Measurements from ENCODE around the gene ZSCAN20. TPM values are rescaled to one million over a fixed set of nuclear protein-coding genes. Genes with fewer than 3 reads are reported as not detected.

Gene ZSCAN20
- total RNA-seq, 8 experiments from 2014 or later, result 5.0 to 12.2 (median 8.5) TPM

DNA sequence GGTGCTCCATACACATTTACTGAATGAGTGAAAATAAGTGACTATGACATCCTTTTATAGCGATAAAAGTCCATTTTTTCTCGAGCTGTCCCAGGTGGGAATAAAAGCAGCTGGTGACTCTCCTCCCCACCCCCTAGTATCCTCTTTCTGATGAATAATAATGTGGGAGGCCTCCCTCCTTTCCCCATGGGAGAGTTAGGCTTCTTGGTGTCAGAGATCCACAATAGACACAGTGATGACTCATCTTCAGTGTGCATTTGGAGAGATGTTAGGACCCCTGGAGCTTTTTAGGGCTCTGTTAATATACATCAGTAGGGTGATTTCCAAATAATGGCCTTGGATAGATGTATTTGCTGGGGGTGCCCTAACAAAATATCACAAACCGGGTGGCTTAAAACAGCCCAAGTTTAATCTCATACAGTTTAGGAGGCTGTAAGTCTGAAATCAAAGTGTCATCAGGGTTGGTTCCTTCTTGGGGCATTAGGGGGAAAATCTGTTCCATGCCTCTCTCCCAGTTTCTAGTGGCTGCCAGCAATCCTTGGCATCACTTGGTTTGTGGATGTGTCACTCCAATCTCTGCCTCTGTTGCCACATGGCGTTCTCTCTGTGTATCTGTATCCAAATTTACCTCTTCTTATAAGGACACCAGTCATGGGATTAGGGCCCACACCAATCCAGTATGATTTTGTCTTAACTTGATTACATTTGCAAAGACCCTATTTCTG lies 37.2 kb upstream of the ZSCAN20 start:
- peak in 4 of 8 experiments; percentile 7 to 31 (median 18) for ATAC-seq (replicated peaks in 6 of 8)
- Histone ChIP-seq H3K4me3 (no peak overlapping the region), H3K27ac (peak overlapping the region; percentile 21), H3K4me1 (replicated peaks in 1 of 2) (peaks cover 63 to 66% of the 10 kb centered on the region in 2 donors)
- in situ Hi-C loops (cut with MboI; ENCODE audit: low pct_unique_long_range_greater_than_20kb in 2 of 9, low sequenced_read_pairs in 9 of 9, unreplicated experiment in 9 of 9), result no loop called here
- WGBS, 10 experiments, result 20 to 83% (median 56%) methylated on average over 1 to 4 of the region's 4 CpGs; no CpG with 5 or more reads in 2 of the 10 experiments

DNA sequence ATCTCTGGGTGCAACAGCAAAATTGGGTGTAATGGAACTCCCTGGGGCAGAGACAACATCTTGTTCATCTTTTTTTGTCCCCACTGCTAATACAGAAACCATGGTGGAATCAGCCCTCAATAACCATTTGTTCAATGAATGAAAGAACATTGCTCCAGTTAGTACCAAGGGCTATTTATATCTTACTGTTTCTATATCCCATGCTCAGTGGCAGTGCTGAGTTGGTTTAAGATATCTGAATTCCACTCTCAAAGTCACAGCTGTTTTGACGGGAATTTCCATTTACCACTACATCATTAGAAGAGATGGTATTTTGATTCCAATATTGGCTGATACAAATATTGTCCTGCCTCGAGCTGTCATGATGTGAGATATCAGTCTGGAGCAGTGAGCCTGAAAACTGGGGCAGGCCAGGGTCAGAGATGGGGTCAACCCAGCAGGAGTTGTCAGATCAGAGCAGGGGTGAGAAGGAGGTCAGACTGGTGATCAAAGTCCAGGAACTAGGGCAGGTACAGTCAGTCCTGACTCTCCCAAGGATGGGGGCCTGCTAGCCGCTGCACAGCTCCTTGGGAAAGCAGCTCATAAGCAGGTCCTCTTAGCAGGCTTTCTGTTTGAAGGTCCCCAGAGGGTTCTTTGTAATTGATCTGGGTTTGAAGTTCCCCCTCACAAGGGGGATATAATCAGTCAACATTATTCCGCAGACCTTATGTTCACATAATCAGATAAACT lies 35.7 kb upstream of the ZSCAN20 start:
- Histone ChIP-seq H3K4me3 (no peak overlapping the region), H3K4me1 (replicated peaks in 1 of 2) (peaks cover 62 to 64% of the 10 kb centered on the region in 2 donors), H3K27ac (peak overlapping the region; percentile 8 to 15)
- WGBS, 10 experiments, result 36 to 95% (median 70%) methylated on average over 1 to 4 of the region's 4 CpGs; no CpG with 5 or more reads in 1 of the 10 experiments
- in situ Hi-C loops (cut with MboI; ENCODE audit: low pct_unique_long_range_greater_than_20kb in 2 of 9, low sequenced_read_pairs in 9 of 9, unreplicated experiment in 9 of 9), result no loop called here
- ATAC-seq (replicated peaks in 6 of 8), result peak in 3 of 8 experiments; percentile 34 to 39 (median 36)

DNA sequence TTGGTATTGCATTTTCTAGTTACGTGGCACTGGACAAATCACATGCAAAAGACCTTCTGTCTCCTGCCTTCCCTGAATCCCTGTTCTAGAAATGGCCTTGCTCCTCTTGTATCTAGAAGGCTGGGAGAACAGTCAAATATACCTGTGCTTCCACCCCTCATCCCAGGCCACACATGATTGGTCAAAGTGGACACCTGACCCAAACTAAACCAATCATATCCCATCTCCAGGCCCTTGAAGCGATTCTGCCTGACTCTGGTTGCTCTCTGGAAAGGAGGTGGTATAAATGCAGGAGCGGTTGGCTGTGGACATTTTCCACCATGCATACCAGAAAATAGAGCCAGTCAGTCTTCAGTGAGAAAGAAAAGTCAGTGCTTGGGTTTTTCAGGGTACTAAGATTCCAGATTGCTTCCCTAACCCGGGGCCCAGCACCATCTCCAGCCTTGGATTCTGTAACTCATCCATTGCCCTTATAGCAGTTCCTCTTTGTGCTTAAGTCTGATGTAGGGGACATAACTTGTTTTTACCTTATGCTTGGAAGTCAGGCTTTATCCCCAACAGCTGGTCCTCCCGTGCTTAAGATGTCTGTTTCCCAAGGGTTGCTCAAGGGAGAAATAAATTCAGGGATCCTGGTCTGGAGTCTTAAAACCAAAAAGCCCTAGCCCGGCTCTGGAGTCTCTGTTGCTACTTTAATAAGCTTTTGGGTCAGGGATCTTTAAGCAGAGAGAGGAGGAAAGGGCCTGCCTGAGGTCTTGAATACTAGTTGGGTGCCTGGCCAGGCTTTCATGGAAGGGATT lies 33.9 kb upstream of the ZSCAN20 start:
- 50 to 100% (median 87%) methylated on average over 1 to 6 of the region's 6 CpGs; no CpG with 5 or more reads in 1 of the 10 experiments for WGBS, 10 experiments
- no peak for ATAC-seq (replicated peaks in 6 of 8)
- in situ Hi-C loops (cut with MboI; ENCODE audit: low pct_unique_long_range_greater_than_20kb in 2 of 9, low sequenced_read_pairs in 9 of 9, unreplicated experiment in 9 of 9), result no loop called here

DNA sequence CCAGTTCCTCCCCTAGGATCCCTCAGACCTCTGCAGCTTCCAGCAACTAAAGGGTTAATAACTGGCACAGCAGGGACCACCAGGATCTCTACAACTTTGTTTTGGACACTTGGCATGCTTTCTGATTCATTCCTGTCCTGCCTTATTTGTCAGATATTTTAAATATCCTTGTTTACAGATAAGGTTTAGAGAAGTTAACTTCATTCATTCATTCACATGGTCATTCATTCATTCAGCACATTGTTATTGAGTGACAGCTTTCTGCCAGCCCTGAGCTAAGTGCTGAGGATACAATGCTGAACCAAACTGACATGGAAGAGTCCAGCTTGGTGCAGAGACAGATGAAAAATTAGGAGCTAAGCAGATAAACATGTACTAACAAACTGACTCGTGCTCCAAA lies 32.8 kb upstream of the ZSCAN20 start:
- Histone ChIP-seq H3K4me1 (replicated peaks in 1 of 2) (peaks cover 69 to 71% of the 10 kb centered on the region in 2 donors), H3K4me3 (no peak overlapping the region), H3K27ac (no peak overlapping the region)
- in situ Hi-C loops (cut with MboI; ENCODE audit: low pct_unique_long_range_greater_than_20kb in 2 of 9, low sequenced_read_pairs in 9 of 9, unreplicated experiment in 9 of 9), result no loop called here
- no peak for ATAC-seq (replicated peaks in 6 of 8)
- 63 to 83% (median 76%) methylated on average over 1 of the region's 1 CpG; no CpG with 5 or more reads in 6 of the 10 experiments for WGBS, 10 experiments

More for the DNA sequence above, 33.9 kb upstream of the ZSCAN20 start:
- no peak overlapping the region for H3K4me3 ChIP-seq
- H3K4me1 ChIP-seq (replicated peaks in 1 of 2), result peaks cover 67 to 69% of the 10 kb centered on the region in 2 donors
- H3K27ac ChIP-seq, result peak overlapping the region in 1 of 2 donors; percentile 8

DNA sequence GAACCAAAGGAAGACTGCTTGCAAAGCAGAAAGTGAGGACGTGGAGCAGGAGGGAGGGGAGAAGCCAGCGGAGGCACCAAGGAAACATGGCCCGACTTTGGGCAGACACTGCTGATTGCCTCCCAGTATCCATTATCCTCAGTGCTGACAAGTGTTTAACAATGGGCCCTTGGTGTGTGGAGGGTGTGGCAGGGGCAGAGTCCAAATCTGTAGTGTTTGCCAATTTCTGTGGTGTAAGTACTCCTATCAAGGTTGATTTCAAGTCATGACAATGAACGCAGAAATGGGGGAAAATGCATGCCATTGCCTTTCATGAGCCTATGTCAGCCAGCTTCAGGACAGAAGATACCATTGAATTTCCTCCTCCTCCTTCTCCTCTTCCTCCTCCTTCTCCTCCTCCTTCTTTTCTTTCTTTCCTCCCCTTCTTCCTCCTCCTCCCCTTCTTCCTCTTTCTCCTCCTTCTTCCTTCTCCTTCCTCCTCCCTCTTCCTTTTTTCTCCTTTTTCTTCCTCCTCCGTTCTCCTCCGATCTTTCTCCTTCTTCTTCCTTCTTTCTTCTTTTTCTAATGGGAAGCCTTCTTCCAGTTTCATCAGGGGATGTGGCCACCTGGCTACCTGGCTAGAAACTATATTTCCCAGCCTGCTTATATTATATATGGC lies 31.2 kb upstream of the ZSCAN20 start:
- 67 to 100% (median 92%) methylated on average over 1 to 5 of the region's 6 CpGs for WGBS, 10 experiments

DNA sequence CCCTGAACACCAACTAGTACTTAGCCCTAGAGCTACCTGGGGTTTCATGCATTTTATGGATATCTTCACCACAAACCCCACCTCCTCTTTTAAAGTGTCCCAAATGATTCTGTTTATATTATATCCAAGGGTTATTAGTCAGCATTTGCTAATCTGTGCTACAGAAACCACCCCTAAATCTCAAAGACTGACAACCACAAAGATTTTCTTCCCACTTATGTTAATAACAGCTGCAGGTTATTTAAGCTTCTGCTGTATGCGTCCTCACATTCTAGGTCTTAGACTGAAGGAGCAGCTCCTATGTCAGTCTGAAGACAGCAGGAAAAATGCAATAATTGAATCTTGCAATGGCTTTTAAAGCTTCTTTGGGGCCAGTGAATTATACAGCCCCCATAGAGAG lies 30.3 kb upstream of the ZSCAN20 start:
- H3K4me1 ChIP-seq (replicated peaks in 1 of 2), result peaks cover 50 to 51% of the 10 kb centered on the region in 2 donors
- peak in 2 of 8 experiments; percentile 32 to 34 for ATAC-seq (replicated peaks in 6 of 8)
- in situ Hi-C loops (cut with MboI; ENCODE audit: low pct_unique_long_range_greater_than_20kb in 2 of 9, low sequenced_read_pairs in 9 of 9, unreplicated experiment in 9 of 9), result no loop called here
- H3K4me3 ChIP-seq, result no peak overlapping the region
- 0 to 100% (median 86%) methylated on average over 1 of the region's 1 CpG; no CpG with 5 or more reads in 1 of the 10 experiments for WGBS, 10 experiments
- no peak overlapping the region for H3K27ac ChIP-seq

More for the DNA sequence above, 31.2 kb upstream of the ZSCAN20 start:
- in situ Hi-C loops (cut with MboI; ENCODE audit: low pct_unique_long_range_greater_than_20kb in 2 of 9, low sequenced_read_pairs in 9 of 9, unreplicated experiment in 9 of 9), result no loop called here
- no peak overlapping the region for H3K27ac ChIP-seq
- H3K4me3 ChIP-seq, result no peak overlapping the region
- ATAC-seq (replicated peaks in 6 of 8), result no peak
- peaks cover 59 to 60% of the 10 kb centered on the region in 2 donors for H3K4me1 ChIP-seq (replicated peaks in 1 of 2)

DNA sequence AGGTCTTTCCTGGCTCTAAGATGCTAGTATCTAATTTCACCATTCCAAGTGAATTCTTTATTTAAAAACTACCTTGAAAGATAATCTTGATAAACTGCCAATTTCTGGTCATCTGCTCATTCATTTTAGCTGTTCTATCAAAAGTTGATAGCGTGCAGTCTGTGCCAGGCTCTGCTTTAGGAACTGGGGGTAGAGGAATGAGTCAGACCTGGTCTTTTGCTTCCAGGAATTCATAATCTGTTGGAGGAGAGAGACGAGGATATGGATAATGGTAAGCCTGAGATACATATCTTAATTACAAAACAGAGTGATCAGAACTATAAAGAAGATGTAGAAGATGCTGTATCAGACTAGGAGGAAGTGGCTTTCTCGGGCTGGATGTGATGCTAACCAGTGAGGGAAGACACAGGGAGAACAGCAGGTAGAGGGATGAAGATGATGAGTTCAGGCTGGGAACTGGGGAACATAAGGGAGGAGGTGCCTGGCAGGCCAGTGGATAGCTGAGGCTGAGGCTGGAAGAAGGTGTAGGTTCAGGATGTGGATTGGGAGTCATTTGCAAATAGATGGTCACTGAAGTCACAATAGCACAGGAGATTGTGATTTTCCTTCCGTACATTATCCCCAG lies 29.3 kb upstream of the ZSCAN20 start:
- in situ Hi-C loops (cut with MboI; ENCODE audit: low pct_unique_long_range_greater_than_20kb in 2 of 9, low sequenced_read_pairs in 9 of 9, unreplicated experiment in 9 of 9), result no loop called here
- H3K4me1 ChIP-seq (replicated peaks in 1 of 2), result peaks cover 42 to 45% of the 10 kb centered on the region in 2 donors
- peak in 4 of 8 experiments; percentile 20 to 82 (median 36) for ATAC-seq (replicated peaks in 6 of 8)
- peak overlapping the region; percentile 63 to 80 for H3K27ac ChIP-seq
- H3K4me3 ChIP-seq, result no peak overlapping the region
- 0 to 75% (median 53%) methylated on average over 1 to 4 of the region's 4 CpGs; no CpG with 5 or more reads in 1 of the 10 experiments for WGBS, 10 experiments

DNA sequence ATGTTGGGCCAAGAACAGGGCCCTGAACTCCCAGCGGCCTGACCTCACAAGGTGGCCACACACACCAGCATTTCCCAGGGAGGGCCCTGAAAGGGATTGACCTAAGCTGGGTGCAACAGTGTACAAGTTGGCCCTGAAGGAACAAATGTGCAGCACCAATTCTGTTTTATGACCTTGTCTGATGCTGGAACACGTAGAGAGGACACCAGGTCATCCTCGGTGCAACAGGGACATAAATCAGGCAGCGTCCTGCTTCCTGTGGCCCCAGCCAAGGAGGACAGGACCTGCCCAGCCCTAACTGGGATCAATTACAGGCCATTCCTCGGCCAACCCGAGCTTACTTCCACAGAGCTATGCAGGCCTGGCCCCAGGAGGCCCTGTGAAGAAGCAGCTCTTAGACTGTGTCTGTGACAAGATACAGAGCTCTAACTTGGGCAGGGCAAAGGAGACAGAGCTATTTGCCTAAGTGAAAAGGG lies 28.7 kb upstream of the ZSCAN20 start:
- Histone ChIP-seq H3K27ac (peak overlapping the region; percentile 63 to 80), H3K4me1 (replicated peaks in 1 of 2) (peaks cover 37 to 39% of the 10 kb centered on the region in 2 donors), H3K4me3 (no peak overlapping the region)
- 6 to 60% (median 10%) methylated on average over 1 to 5 of the region's 6 CpGs; no CpG with 5 or more reads in 3 of the 10 experiments for WGBS, 10 experiments
- in situ Hi-C loops (cut with MboI; ENCODE audit: low pct_unique_long_range_greater_than_20kb in 2 of 9, low sequenced_read_pairs in 9 of 9, unreplicated experiment in 9 of 9), result no loop called here
- peak; percentile 46 to 95 (median 88) for ATAC-seq (replicated peaks in 6 of 8)

DNA sequence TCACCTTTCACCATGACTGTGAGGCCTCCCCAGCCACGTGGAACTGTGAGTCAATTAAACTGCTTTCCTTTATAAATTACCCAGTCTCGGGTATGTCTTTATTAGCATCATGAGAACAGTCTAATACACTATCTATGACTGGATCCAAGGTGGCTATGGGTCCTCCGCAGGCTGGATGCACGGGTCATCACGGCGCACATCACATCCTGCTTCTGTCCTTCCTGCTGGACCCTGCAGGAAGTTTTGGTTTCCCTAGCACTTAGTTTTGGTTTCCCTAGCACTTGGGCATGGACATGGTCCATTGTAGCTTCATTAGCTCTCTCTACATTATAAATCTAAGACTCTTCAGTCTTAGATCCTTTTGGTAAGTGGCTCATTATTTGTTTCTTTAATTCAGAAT lies 27.3 kb upstream of the ZSCAN20 start:
- 0 to 96% (median 86%) methylated on average over 1 to 6 of the region's 6 CpGs; no CpG with 5 or more reads in 1 of the 10 experiments for WGBS, 10 experiments
- H3K4me3 ChIP-seq, result no peak overlapping the region
- no peak overlapping the region for H3K27ac ChIP-seq
- peaks cover 25 to 29% of the 10 kb centered on the region in 2 donors for H3K4me1 ChIP-seq (replicated peaks in 1 of 2)
- in situ Hi-C loops (cut with MboI; ENCODE audit: low pct_unique_long_range_greater_than_20kb in 2 of 9, low sequenced_read_pairs in 9 of 9, unreplicated experiment in 9 of 9), result no loop called here
- ATAC-seq (replicated peaks in 6 of 8), result no peak

DNA sequence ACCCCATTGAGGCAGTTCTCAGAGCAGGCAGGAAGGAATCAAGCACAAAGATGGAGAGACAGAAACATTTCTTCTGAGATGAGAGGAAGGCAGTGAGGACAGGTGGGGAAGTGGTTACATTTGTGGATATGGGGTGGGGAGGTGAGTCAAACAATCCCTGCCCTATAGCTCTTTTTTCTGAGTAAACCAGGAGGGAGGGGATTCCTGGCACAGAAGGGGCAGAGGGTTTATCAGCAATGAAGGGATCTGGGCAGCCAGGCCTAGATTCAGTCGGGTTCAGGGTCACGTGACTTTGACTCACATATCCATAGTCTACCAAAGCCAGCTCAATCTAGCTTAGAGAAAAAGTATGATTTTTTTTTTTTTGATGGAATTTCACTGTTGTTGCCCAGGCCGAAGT lies 25.9 kb upstream of the ZSCAN20 start:
- peaks cover 25 to 29% of the 10 kb centered on the region in 2 donors for H3K4me1 ChIP-seq (replicated peaks in 1 of 2)
- ATAC-seq (replicated peaks in 6 of 8), result peak in 1 of 8 experiments; percentile 16
- in situ Hi-C loops (cut with MboI; ENCODE audit: low pct_unique_long_range_greater_than_20kb in 2 of 9, low sequenced_read_pairs in 9 of 9, unreplicated experiment in 9 of 9), result no loop called here
- no peak overlapping the region for H3K27ac ChIP-seq
- WGBS, 10 experiments, result 77 to 100% (median 94%) methylated on average over 1 to 3 of the region's 3 CpGs; no CpG with 5 or more reads in 5 of the 10 experiments
- no peak overlapping the region for H3K4me3 ChIP-seq

DNA sequence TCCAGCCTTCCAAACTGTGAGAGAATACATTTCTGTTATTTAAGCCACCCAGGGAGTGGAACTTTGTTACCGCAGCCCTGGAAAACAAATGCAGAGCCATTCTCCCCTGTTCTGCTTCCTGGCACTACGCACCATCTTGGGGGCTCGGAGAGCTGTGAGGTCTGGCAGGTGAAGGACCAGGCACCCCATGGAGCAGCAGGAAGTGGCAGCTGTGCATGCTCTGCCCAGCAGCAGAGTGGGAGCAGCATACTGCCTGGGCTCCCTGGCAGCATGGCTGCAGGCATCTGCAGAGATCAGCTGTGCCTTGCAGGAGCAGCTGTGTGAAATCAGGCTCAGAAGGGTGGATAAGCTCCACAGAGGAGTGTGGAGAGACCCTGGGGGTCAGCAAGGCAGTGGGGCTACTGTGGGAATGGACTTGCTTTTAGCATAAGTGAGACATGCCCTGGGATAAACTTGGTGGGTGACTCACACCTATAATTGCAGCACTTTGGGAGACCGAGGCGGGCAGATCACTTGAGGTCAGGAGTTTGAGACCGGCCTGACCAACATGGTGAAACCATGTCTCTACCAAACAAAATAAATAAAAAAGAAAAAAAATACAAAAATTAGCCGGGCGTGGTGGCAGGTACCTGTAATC lies 17.7 kb upstream of the ZSCAN20 start:
- Histone ChIP-seq H3K27ac (no peak overlapping the region), H3K4me1 (replicated peaks in 1 of 2) (peaks cover 0 to 4% of the 10 kb centered on the region in 2 donors), H3K4me3 (no peak overlapping the region)
- WGBS, 10 experiments, result 70 to 100% (median 96%) methylated on average over 2 to 8 of the region's 8 CpGs; no CpG with 5 or more reads in 1 of the 10 experiments
- ATAC-seq (replicated peaks in 6 of 8), result no peak
- in situ Hi-C loops (cut with MboI; ENCODE audit: low pct_unique_long_range_greater_than_20kb in 2 of 9, low sequenced_read_pairs in 9 of 9, unreplicated experiment in 9 of 9), result loop anchor here in 5 of 9 experiments (25.0 kb wide), 4 partner anchors 167 to 1042 kb away; partner anchors contain the start of gene AZIN2 (in 1 of the 5)

Measured in motor neuron (in vitro differentiated cells).